Colonic mucosa (tissue), 4 donors: ENCODE measurements around the gene RNU2-63P. TPM values are rescaled to one million over a fixed set of nuclear protein-coding genes. Genes with fewer than 3 reads are reported as not detected.
"Not testable (repeated sequence)": the region's sequence is repeated elsewhere in the genome, so short reads cannot be mapped to it uniquely, and the experiment has no call there.

Source experiments
- DNase-seq: peaks from one replicate; pipeline ENCODE4 v3.0.0-alpha.2; 2020
- H3K27ac ChIP-seq: fragments of 200-600 bp; one replicate; pipeline ENCODE4 v1.8.0; 2021
- H3K27me3 ChIP-seq: fragments of 200-600 bp; one replicate; pipeline ENCODE4 v1.8.0; 2021
- H3K36me3 ChIP-seq: fragments of 200-600 bp; one replicate; pipeline ENCODE4 v1.8.0; 2021
- H3K4me1 ChIP-seq: fragments of 200-600 bp; one replicate; pipeline ENCODE4 v1.8.0; 2021; ENCODE audit warnings: mild to moderate bottlenecking
- H3K4me3 ChIP-seq: fragments of 200-600 bp; one replicate; pipeline ENCODE4 v1.8.0; 2021
- H3K9ac ChIP-seq, 2 donors: one replicate each; pipeline ENCODE4 v1.7.0; 2013; ENCODE audit warnings: control low read depth in 2 of 2, low read depth in 2 of 2, low read length in 2 of 2
- H3K9me3 ChIP-seq: fragments of 200-600 bp; one replicate; pipeline ENCODE4 v1.8.0; 2021
- CTCF ChIP-seq: fragments of 200-600 bp; IDR thresholded peaks from one replicate; pipeline ENCODE4 v1.8.0; 2022; ENCODE audit warnings: antibody characterized with exemption, mild to moderate bottlenecking
- intact Hi-C: fragments of 100-400 bp; cut with DNase I; formaldehyde crosslinking; loops from one replicate; pipeline ENCODE4 v1.14.1; 2022
- total RNA-seq, 2 donors: library from RNA; stranded (reverse); fragmentation: NEBNext Ultra II Directional in 1 of 2; extraction: Animal tissue kit (Norgen Biotek cat#: 25700) in 1 of 2; gene quantifications; one replicate each; pipeline ENCODE4 v1.2.1, GENCODE V29; 2021
- donor health status: healthy.
- donor health status: DM: no; HTN: no; CAD: no.
- donor health status: DM: no; HTN: no; CAD: no.

The RNU2-63P gene
- total RNA-seq, 2 donors from 2014 or later: 2.3 to 5.7 TPM

DNA sequence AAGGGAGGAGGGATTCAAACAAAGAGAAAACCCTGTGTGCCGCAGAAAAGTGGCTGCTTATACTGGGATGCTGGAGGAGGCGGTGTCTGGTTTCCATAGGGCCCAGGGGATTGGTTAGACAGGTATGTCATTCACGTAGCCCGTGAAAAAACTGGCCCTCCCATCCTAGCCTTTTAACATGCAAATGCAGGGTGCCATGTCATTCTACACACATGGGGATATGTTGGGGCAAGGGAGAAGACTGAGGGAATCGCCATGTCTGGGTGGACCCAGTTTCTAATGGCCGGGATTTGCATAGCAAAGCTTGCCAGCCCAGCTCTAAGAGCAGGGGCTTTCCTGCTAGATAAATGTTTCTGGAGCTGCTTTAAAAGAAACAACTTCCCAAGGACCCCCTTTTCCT is 8.2 kb upstream of the RNU2-63P start:
- intact Hi-C loops: no loop called here
- Histone ChIP-seq H3K9me3 (no peaks in the 10 kb centered on the region), H3K36me3 (no peaks in the 10 kb centered on the region), H3K27me3 (no peaks in the 10 kb centered on the region), H3K4me1 (no peaks in the 10 kb centered on the region), H3K4me3 (no peak overlapping the region), H3K27ac (no peak overlapping the region), H3K9ac (no peak overlapping the region)
- DNase-seq: no peak
- TF ChIP-seq CTCF: no peak

DNA sequence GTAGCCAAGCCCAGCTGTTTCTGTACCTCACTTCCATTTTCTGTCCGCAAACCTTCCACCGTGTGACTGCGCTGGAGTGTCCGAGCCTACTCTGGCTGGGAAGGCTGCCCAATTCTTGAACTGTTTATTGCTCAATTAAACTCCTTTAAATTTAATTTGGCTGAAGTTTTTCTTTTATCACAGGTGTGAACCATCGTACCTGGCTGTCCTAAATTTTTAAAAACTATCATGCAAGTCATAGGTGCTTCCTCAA is 6.2 kb upstream of the RNU2-63P start:
- intact Hi-C loops: no loop called here
- Histone ChIP-seq H3K36me3 (no peaks in the 10 kb centered on the region), H3K9ac (no peak overlapping the region), H3K4me1 (no peaks in the 10 kb centered on the region), H3K9me3 (no peaks in the 10 kb centered on the region), H3K27ac (no peak overlapping the region), H3K27me3 (no peaks in the 10 kb centered on the region), H3K4me3 (no peak overlapping the region)
- peak; percentile 52 for DNase-seq
- no peak for TF ChIP-seq CTCF

DNA sequence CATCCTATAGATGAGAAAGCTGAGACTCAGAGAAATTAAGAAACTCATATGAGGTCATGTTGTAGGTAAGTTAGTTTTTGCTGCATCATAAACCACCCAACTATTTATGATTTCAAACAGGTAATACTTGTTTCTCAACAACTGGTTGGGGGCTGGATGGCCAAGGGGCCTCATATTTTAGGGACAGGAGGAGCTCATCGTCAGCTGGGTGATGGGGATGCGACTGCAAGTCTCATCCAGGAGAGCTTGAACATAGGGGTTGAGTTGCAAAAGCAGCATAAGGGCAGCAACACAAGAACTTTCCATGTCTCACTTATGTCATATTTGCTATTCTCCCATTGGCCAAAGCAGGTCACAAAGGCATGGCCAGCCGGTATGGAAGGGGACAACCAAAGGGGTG is 3.6 kb upstream of the RNU2-63P start:
- intact Hi-C loops: no loop called here
- Histone ChIP-seq H3K36me3 (no peaks in the 10 kb centered on the region), H3K27me3 (no peaks in the 10 kb centered on the region), H3K4me3 (no peak overlapping the region), H3K4me1 (no peaks in the 10 kb centered on the region), H3K9ac (no peak overlapping the region), H3K9me3 (no peaks in the 10 kb centered on the region), H3K27ac (no peak overlapping the region)
- no peak for TF ChIP-seq CTCF
- no peak for DNase-seq

DNA sequence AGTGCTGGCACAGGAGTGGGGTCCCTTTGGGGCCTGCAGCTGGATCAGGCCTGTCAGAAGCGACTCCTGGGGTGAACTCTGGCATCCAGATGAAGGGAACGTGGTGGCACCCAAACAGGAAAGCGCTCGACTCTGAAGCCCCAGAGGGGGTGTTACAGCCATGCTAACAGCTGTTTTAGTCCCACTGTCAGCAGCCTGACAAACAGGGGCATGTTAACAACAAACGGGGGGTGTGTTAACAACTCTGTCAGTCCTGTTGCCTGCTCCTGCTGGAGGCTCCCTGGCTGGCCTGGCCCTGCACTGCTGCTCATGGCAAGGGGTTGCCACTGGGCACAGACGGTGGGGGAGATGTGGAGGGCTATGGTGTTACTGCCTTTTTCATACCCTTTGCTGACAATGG is 2.6 kb upstream of the RNU2-63P start:
- Histone ChIP-seq H3K4me1 (no peaks in the 10 kb centered on the region), H3K27ac (no peak overlapping the region), H3K9me3 (no peaks in the 10 kb centered on the region), H3K9ac (no peak overlapping the region), H3K27me3 (no peaks in the 10 kb centered on the region), H3K4me3 (no peak overlapping the region), H3K36me3 (no peaks in the 10 kb centered on the region)
- no peak for DNase-seq
- no peak for TF ChIP-seq CTCF
- intact Hi-C loops: no loop called here

DNA sequence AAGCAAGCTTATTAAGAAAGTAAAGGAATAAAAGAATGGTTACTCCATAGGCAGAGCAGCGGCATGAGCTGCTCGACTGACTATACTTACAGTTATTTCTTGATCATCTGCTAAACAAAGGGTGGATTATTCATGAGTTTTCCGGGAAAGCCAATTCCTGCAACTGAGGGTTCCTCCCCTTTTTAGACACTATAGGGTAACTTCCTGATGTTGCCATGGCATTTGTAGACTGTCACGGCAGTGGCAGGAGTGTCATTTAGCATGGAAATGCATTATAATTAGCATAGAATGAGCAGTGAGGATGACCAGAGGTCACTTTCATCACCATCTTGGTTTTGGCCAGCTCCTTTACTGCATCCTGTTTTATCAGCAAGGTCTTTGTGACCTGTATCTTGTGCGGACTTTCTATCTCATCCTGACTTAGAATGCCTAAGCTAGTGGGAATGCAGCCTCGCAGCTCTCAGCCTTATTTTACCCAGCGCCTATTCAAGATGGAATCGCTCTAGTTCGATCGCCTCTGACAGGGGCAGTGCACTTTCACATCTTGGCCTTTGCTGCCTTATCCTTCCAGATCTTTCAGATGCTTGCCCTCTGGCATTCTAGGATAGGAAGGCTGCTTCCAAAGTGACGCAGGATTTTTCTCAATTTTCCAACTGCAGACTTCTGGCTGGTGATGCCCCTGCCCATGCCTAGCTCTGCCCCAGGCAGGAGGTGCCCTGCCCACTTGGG is 1.9 kb upstream of the RNU2-63P start:
- H3K4me3 ChIP-seq, H3K4me1 ChIP-seq, H3K27me3 ChIP-seq, H3K36me3 ChIP-seq, H3K9ac ChIP-seq, intact Hi-C loops, H3K9me3 ChIP-seq, H3K27ac ChIP-seq, DNase-seq: not testable (repeated sequence)

- H3K36me3 ChIP-seq, H3K9me3 ChIP-seq, DNase-seq, H3K27me3 ChIP-seq, H3K4me3 ChIP-seq, intact Hi-C loops, H3K4me1 ChIP-seq, H3K27ac ChIP-seq: not testable (repeated sequence)
- H3K9ac ChIP-seq: peak overlapping the region in 1 of 2 donors; percentile 89
Observed at GRCh38 chr2:88017780-88018038, 1.4 kb upstream of the RNU2-63P start.
